Mesothelial cell of epicardium (in vitro differentiated cells): ENCODE measurements around the gene ARNT2. TPM values are rescaled to one million over a fixed set of nuclear protein-coding genes. Genes with fewer than 3 reads are reported as not detected.
"Not testable (repeated sequence)": the region's sequence is repeated elsewhere in the genome, so short reads cannot be mapped to it uniquely, and the experiment has no call there.

Source experiments
- DNase-seq, 2 experiments: peaks; one replicate each; pipeline ENCODE4 v3.0.0; 2021; ENCODE audit warnings: low spot score in 2 of 2; ENCODE audit not compliant: unreplicated experiment in 2 of 2
- H3K27ac Mint-ChIP-seq: 2 replicates; pipeline ENCODE4 v1.8.0; 2021; ENCODE audit warnings: mixed read lengths
- H3K27me3 Mint-ChIP-seq: 2 replicates; pipeline ENCODE4 v1.8.0; 2021; ENCODE audit warnings: low read depth, mixed read lengths
- H3K36me3 Mint-ChIP-seq: 2 replicates; pipeline ENCODE4 v1.8.0; 2021; ENCODE audit warnings: mixed read lengths
- H3K4me1 Mint-ChIP-seq: 2 replicates; pipeline ENCODE4 v1.8.0; 2021; ENCODE audit warnings: mixed read lengths
- H3K4me3 Mint-ChIP-seq: 2 replicates; pipeline ENCODE4 v1.8.0; 2021; ENCODE audit warnings: mild to moderate bottlenecking, moderate library complexity, mixed read lengths
- H3K9me3 Mint-ChIP-seq: 2 replicates; pipeline ENCODE4 v1.8.0; 2021; ENCODE audit warnings: mixed read lengths
- CTCF ChIP-seq: fragments of 200-600 bp; sonication (generic); IDR thresholded peaks from one replicate; pipeline ENCODE4 v1.5.0; 2021; ENCODE audit warnings: antibody characterized with exemption; ENCODE audit not compliant: unreplicated experiment
- total RNA-seq: library from RNA; stranded (reverse); gene quantifications from 3 replicates; pipeline ENCODE4 v1.2.1, GENCODE V29; 2021

Gene ARNT2
- total RNA-seq, 1 donor from 2014 or later = 20.2 TPM

GRCh38 chr15:80386151-80386550 lies 18.0 kb upstream of the ARNT2 start:
- Mint-ChIP-seq H3K4me3 (no peak overlapping the region), H3K9me3 (peaks cover 6% of the 10 kb centered on the region), H3K27ac (no peak overlapping the region), H3K27me3 (peaks cover 2% of the 10 kb centered on the region), H3K4me1 (peaks cover 9% of the 10 kb centered on the region), H3K36me3 (no peaks in the 10 kb centered on the region)
- no peak for DNase-seq
- no peak for TF ChIP-seq CTCF

GRCh38 chr15:80388326-80388725 lies 15.9 kb upstream of the ARNT2 start:
- H3K4me3 Mint-ChIP-seq = no peak overlapping the region
- no peak for TF ChIP-seq CTCF
- H3K36me3 Mint-ChIP-seq = no peaks in the 10 kb centered on the region
- no peak for DNase-seq
- no peaks in the 10 kb centered on the region for H3K27me3 Mint-ChIP-seq
- peaks cover 9% of the 10 kb centered on the region for H3K4me1 Mint-ChIP-seq
- H3K9me3 Mint-ChIP-seq = no peaks in the 10 kb centered on the region
- no peak overlapping the region for H3K27ac Mint-ChIP-seq

- H3K9me3 Mint-ChIP-seq = no peaks in the 10 kb centered on the region
- TF ChIP-seq CTCF = no peak
- H3K36me3 Mint-ChIP-seq = no peaks in the 10 kb centered on the region
- peaks cover 9% of the 10 kb centered on the region for H3K4me1 Mint-ChIP-seq
- H3K27ac Mint-ChIP-seq = no peak overlapping the region
- no peak for DNase-seq
- no peaks in the 10 kb centered on the region for H3K27me3 Mint-ChIP-seq
- no peak overlapping the region for H3K4me3 Mint-ChIP-seq
Measured at GRCh38 chr15:80389370-80389769, 14.8 kb upstream of the ARNT2 start.

- H3K27ac Mint-ChIP-seq, H3K4me1 Mint-ChIP-seq, H3K9me3 Mint-ChIP-seq, DNase-seq, H3K27me3 Mint-ChIP-seq, H3K36me3 Mint-ChIP-seq, H3K4me3 Mint-ChIP-seq: not testable (repeated sequence)
Measured at GRCh38 chr15:80390942-80391341, 13.2 kb upstream of the ARNT2 start.

- no peaks in the 10 kb centered on the region for H3K4me1 Mint-ChIP-seq
- no peaks in the 10 kb centered on the region for H3K36me3 Mint-ChIP-seq
- no peaks in the 10 kb centered on the region for H3K9me3 Mint-ChIP-seq
- DNase-seq = no peak
- TF ChIP-seq CTCF = no peak
- no peak overlapping the region for H3K4me3 Mint-ChIP-seq
- no peak overlapping the region for H3K27ac Mint-ChIP-seq
- peaks cover 37% of the 10 kb centered on the region for H3K27me3 Mint-ChIP-seq
Measured at GRCh38 chr15:80395616-80396015, 8.6 kb upstream of the ARNT2 start.

- no peak overlapping the region for H3K4me3 Mint-ChIP-seq
- no peak overlapping the region for H3K27ac Mint-ChIP-seq
- no peaks in the 10 kb centered on the region for H3K36me3 Mint-ChIP-seq
- H3K4me1 Mint-ChIP-seq = no peaks in the 10 kb centered on the region
- no peak for TF ChIP-seq CTCF
- H3K9me3 Mint-ChIP-seq = no peaks in the 10 kb centered on the region
- peaks cover 37% of the 10 kb centered on the region for H3K27me3 Mint-ChIP-seq
- no peak for DNase-seq
Measured at GRCh38 chr15:80396096-80396495, 8.1 kb upstream of the ARNT2 start.
